Measurements from ENCODE around the gene DBH.

Gene DBH

DNA sequence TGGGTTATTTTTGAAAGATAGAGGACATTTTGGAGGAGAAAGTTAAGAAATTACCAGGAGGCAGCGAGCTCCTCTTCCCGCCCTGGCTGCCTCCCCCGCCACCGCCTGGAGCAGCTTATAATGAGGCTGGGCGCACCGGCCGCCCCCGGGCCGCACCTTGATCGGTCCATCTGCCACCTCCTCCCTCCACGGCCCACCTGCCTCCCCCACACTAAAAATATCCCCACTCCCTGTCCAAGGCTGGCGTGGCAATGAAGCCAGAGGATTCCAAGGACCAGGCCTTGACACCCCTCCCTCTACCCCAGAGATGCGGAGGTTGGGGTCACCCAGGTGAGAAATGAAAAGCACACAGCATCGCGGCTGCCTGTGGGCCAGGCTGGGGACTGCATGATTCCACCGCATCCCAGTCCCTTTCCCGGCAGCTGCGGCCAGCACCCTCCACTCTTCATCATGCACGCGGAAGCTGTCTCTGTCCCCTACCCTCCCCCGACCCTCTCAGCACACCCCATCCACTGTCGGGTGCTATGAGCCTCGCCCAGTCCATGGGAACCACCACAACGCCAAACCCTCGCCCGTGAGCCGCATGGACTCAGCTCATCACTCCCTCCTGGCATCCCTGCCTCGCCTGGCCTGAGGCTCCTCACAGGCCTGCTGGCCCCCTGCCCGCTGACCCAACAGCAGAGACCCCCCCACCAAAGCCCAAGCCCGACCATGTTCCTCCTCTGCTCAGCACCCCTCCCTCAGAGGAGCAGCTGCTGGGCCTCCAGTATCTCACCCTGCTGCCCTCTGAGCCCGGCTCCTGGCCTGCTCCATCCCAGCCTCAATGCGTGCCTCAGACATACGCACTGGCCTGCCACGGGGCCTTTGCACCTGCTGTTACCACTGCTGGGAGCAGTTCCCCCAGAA is 51.9 kb downstream of the DBH start:
- Histone ChIP-seq H3K4me3 (ENCODE audit: low read depth, low read length) (no peak overlapping the region), H3K36me3 (ENCODE audit: control insufficient read depth, insufficient read depth, low read length) (no peaks in the 10 kb centered on the region), H3K4me1 (ENCODE audit: control insufficient read depth, insufficient read depth, low read length) (no peaks in the 10 kb centered on the region), H3K27me3 (ENCODE audit: control insufficient read depth, insufficient read depth, low read length) (no peaks in the 10 kb centered on the region), H3K27ac (ENCODE audit: low read depth, low read length) (no peak overlapping the region), H3K9ac (ENCODE audit: low read depth, low read length) (no peak overlapping the region), H3K9me3 (ENCODE audit: control insufficient read depth, insufficient read depth, low read length) (no peaks in the 10 kb centered on the region)

GRCh38 chr9:133689151-133689763 is 53.1 kb downstream of the DBH start:
- no peaks in the 10 kb centered on the region for H3K9me3 ChIP-seq (ENCODE audit: control insufficient read depth, insufficient read depth, low read length)
- H3K27ac ChIP-seq (ENCODE audit: low read depth, low read length): no peak overlapping the region
- H3K4me1 ChIP-seq (ENCODE audit: control insufficient read depth, insufficient read depth, low read length): no peaks in the 10 kb centered on the region
- H3K9ac ChIP-seq (ENCODE audit: low read depth, low read length): no peak overlapping the region
- no peaks in the 10 kb centered on the region for H3K27me3 ChIP-seq (ENCODE audit: control insufficient read depth, insufficient read depth, low read length)
- no peaks in the 10 kb centered on the region for H3K36me3 ChIP-seq (ENCODE audit: control insufficient read depth, insufficient read depth, low read length)
- no peak overlapping the region for H3K4me3 ChIP-seq (ENCODE audit: low read depth, low read length)

- Histone ChIP-seq H3K9ac (ENCODE audit: low read depth, low read length) (no peak overlapping the region), H3K4me3 (ENCODE audit: low read depth, low read length) (no peak overlapping the region), H3K27ac (ENCODE audit: low read depth, low read length) (no peak overlapping the region), H3K4me1 (ENCODE audit: control insufficient read depth, insufficient read depth, low read length) (no peaks in the 10 kb centered on the region), H3K36me3 (ENCODE audit: control insufficient read depth, insufficient read depth, low read length) (no peaks in the 10 kb centered on the region), H3K9me3 (ENCODE audit: control insufficient read depth, insufficient read depth, low read length) (no peaks in the 10 kb centered on the region), H3K27me3 (ENCODE audit: control insufficient read depth, insufficient read depth, low read length) (no peaks in the 10 kb centered on the region)
Measured at GRCh38 chr9:133690081-133690561, 54.0 kb downstream of the DBH start.

GRCh38 chr9:133691191-133691590 is 55.0 kb downstream of the DBH start:
- no peak overlapping the region for H3K27ac ChIP-seq (ENCODE audit: low read depth, low read length)
- H3K9ac ChIP-seq (ENCODE audit: low read depth, low read length): no peak overlapping the region
- H3K4me1 ChIP-seq (ENCODE audit: control insufficient read depth, insufficient read depth, low read length): no peaks in the 10 kb centered on the region
- H3K27me3 ChIP-seq (ENCODE audit: control insufficient read depth, insufficient read depth, low read length): no peaks in the 10 kb centered on the region
- no peaks in the 10 kb centered on the region for H3K36me3 ChIP-seq (ENCODE audit: control insufficient read depth, insufficient read depth, low read length)
- H3K4me3 ChIP-seq (ENCODE audit: low read depth, low read length): no peak overlapping the region
- H3K9me3 ChIP-seq (ENCODE audit: control insufficient read depth, insufficient read depth, low read length): no peaks in the 10 kb centered on the region

- Histone ChIP-seq H3K27me3 (ENCODE audit: control insufficient read depth, insufficient read depth, low read length) (no peaks in the 10 kb centered on the region), H3K4me3 (ENCODE audit: low read depth, low read length) (no peak overlapping the region), H3K9ac (ENCODE audit: low read depth, low read length) (no peak overlapping the region), H3K9me3 (ENCODE audit: control insufficient read depth, insufficient read depth, low read length) (no peaks in the 10 kb centered on the region), H3K4me1 (ENCODE audit: control insufficient read depth, insufficient read depth, low read length) (no peaks in the 10 kb centered on the region), H3K27ac (ENCODE audit: low read depth, low read length) (no peak overlapping the region), H3K36me3 (ENCODE audit: control insufficient read depth, insufficient read depth, low read length) (no peaks in the 10 kb centered on the region)
Measured at GRCh38 chr9:133691626-133692363, 55.6 kb downstream of the DBH start.

DNA sequence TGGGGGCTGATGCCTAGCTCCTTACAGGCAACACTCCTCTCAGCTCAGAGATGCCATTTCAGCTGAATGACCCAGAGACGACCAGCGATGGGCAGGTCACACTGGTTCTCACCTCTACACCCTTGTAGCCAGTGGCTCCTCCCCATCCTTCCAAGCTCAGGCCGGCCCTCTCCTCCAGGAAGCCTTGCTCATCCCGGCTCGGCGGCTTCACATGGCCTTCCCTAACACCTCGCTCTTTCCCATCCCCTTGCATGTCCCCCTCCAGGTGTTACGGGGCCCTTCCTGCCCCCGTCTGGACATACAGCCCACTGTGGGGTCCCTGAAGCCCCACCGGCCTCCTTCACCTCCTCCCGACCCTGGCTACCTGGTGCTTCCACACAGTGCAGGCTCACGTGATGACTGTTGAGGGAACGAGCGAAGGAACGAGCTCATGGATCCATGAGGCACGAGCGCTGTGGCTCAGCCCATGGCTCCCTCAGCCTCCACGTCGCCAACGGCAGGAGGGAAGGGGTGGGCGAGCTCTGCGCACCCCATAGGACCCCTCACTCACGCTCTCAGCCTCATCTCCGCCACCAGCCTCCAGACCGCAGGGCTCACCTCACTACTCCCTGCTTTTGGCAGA is 56.3 kb downstream of the DBH start:
- Histone ChIP-seq H3K27ac (ENCODE audit: low read depth, low read length) (no peak overlapping the region), H3K4me3 (ENCODE audit: low read depth, low read length) (no peak overlapping the region), H3K9me3 (ENCODE audit: control insufficient read depth, insufficient read depth, low read length) (no peaks in the 10 kb centered on the region), H3K27me3 (ENCODE audit: control insufficient read depth, insufficient read depth, low read length) (no peaks in the 10 kb centered on the region), H3K9ac (ENCODE audit: low read depth, low read length) (no peak overlapping the region), H3K4me1 (ENCODE audit: control insufficient read depth, insufficient read depth, low read length) (no peaks in the 10 kb centered on the region), H3K36me3 (ENCODE audit: control insufficient read depth, insufficient read depth, low read length) (no peaks in the 10 kb centered on the region)

- Histone ChIP-seq H3K36me3 (ENCODE audit: control insufficient read depth, insufficient read depth, low read length) (no peaks in the 10 kb centered on the region), H3K4me1 (ENCODE audit: control insufficient read depth, insufficient read depth, low read length) (no peaks in the 10 kb centered on the region), H3K27ac (ENCODE audit: low read depth, low read length) (no peak overlapping the region), H3K4me3 (ENCODE audit: low read depth, low read length) (no peak overlapping the region), H3K9me3 (ENCODE audit: control insufficient read depth, insufficient read depth, low read length) (no peaks in the 10 kb centered on the region), H3K9ac (ENCODE audit: low read depth, low read length) (no peak overlapping the region), H3K27me3 (ENCODE audit: control insufficient read depth, insufficient read depth, low read length) (no peaks in the 10 kb centered on the region)
Measured at GRCh38 chr9:133693116-133693515, 57.0 kb downstream of the DBH start.

GRCh38 chr9:133693703-133694529 is 57.8 kb downstream of the DBH start:
- no peaks in the 10 kb centered on the region for H3K9me3 ChIP-seq (ENCODE audit: control insufficient read depth, insufficient read depth, low read length)
- H3K27me3 ChIP-seq (ENCODE audit: control insufficient read depth, insufficient read depth, low read length): no peaks in the 10 kb centered on the region

DNA sequence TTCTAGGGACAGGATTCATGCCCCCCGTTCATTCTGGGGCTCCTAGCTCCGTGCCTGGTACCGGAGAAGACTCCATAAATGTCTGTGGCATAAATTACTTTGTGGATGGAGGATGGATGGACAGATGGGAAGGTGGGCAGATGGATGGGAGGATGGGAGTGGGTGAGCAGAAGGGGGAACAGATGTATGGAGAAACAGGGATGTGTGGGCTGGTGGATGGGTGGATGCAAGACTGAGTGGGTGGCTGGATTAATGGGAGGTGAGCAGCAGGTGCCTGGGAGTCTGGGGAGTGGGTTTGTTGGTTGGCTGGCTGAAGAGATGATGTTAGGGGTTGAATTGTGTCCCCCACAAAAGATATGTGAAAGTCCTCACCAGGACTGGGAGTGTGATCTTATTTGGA is 58.5 kb downstream of the DBH start:
- H3K4me3 ChIP-seq (ENCODE audit: low read depth, low read length): no peak overlapping the region
- no peaks in the 10 kb centered on the region for H3K36me3 ChIP-seq (ENCODE audit: control insufficient read depth, insufficient read depth, low read length)
- no peaks in the 10 kb centered on the region for H3K9me3 ChIP-seq (ENCODE audit: control insufficient read depth, insufficient read depth, low read length)
- H3K27ac ChIP-seq (ENCODE audit: low read depth, low read length): no peak overlapping the region
- H3K27me3 ChIP-seq (ENCODE audit: control insufficient read depth, insufficient read depth, low read length): no peaks in the 10 kb centered on the region
- H3K4me1 ChIP-seq (ENCODE audit: control insufficient read depth, insufficient read depth, low read length): no peaks in the 10 kb centered on the region
- H3K9ac ChIP-seq (ENCODE audit: low read depth, low read length): no peak overlapping the region

More at GRCh38 chr9:133693703-133694529, 57.8 kb downstream of the DBH start:
- H3K4me3 ChIP-seq (ENCODE audit: low read depth, low read length): no peak overlapping the region
- H3K27ac ChIP-seq (ENCODE audit: low read depth, low read length): no peak overlapping the region
- H3K36me3 ChIP-seq (ENCODE audit: control insufficient read depth, insufficient read depth, low read length): no peaks in the 10 kb centered on the region
- no peaks in the 10 kb centered on the region for H3K4me1 ChIP-seq (ENCODE audit: control insufficient read depth, insufficient read depth, low read length)
- H3K9ac ChIP-seq (ENCODE audit: low read depth, low read length): no peak overlapping the region

- H3K9me3 ChIP-seq (ENCODE audit: control insufficient read depth, insufficient read depth, low read length): no peaks in the 10 kb centered on the region
- H3K27me3 ChIP-seq (ENCODE audit: control insufficient read depth, insufficient read depth, low read length): no peaks in the 10 kb centered on the region
- H3K36me3 ChIP-seq (ENCODE audit: control insufficient read depth, insufficient read depth, low read length): no peaks in the 10 kb centered on the region
- no peak overlapping the region for H3K4me3 ChIP-seq (ENCODE audit: low read depth, low read length)
- H3K4me1 ChIP-seq (ENCODE audit: control insufficient read depth, insufficient read depth, low read length): no peaks in the 10 kb centered on the region
- no peak overlapping the region for H3K27ac ChIP-seq (ENCODE audit: low read depth, low read length)
- no peak overlapping the region for H3K9ac ChIP-seq (ENCODE audit: low read depth, low read length)
Measured at GRCh38 chr9:133696071-133696472, 59.9 kb downstream of the DBH start.

Data from HUES48 (cell line).